HFFc6 (cell line): ENCODE data around the gene SCTR. TPM values are rescaled to one million over a fixed set of nuclear protein-coding genes. Genes with fewer than 3 reads are reported as not detected.

Experiments
- DNase-seq: peaks from one replicate; pipeline ENCODE4 v3.0.0-alpha.2; 2018
- H3K27ac Mint-ChIP-seq: 2 replicates; pipeline ENCODE4 v1.8.0; 2020; ENCODE audit warnings: mild to moderate bottlenecking, mixed read lengths
- H3K27me3 Mint-ChIP-seq: 2 replicates; pipeline ENCODE4 v1.8.0; 2021; ENCODE audit warnings: mild to moderate bottlenecking, moderate library complexity, mixed read lengths; ENCODE audit not compliant: insufficient read depth
- H3K36me3 Mint-ChIP-seq: 2 replicates; pipeline ENCODE4 v1.8.0; 2021; ENCODE audit warnings: low read depth, mixed read lengths
- H3K4me1 Mint-ChIP-seq: 2 replicates; pipeline ENCODE4 v1.8.0; 2020; ENCODE audit warnings: low read depth, mixed read lengths
- H3K4me3 Mint-ChIP-seq: 2 replicates; pipeline ENCODE4 v1.8.0; 2020; ENCODE audit warnings: mild to moderate bottlenecking, moderate library complexity, mixed read lengths
- H3K9me3 Mint-ChIP-seq: 2 replicates; pipeline ENCODE4 v1.8.0; 2020; ENCODE audit warnings: mild to moderate bottlenecking, mixed read lengths
- total RNA-seq, 6 experiments: library from RNA; stranded (reverse); fragmentation: NEBNext Ultra II Directional; extraction: Animal tissue kit (Norgen Biotek cat#: 25700); gene quantifications; 2 replicates in 1 of 6; 3 replicates in 5 of 6; pipeline ENCODE4 v1.2.3, GENCODE V29; 2021
- TF ChIP-seq, protein P1 (sequence below): fragments of 200-600 bp; sonication (generic); IDR thresholded peaks from 2 replicates; pipeline ENCODE4 v1.5.0; 2021; ENCODE audit warnings: antibody characterized with exemption, mild to moderate bottlenecking

SCTR gene
- total RNA-seq, 6 experiments from 2014 or later, result not detected

DNA sequence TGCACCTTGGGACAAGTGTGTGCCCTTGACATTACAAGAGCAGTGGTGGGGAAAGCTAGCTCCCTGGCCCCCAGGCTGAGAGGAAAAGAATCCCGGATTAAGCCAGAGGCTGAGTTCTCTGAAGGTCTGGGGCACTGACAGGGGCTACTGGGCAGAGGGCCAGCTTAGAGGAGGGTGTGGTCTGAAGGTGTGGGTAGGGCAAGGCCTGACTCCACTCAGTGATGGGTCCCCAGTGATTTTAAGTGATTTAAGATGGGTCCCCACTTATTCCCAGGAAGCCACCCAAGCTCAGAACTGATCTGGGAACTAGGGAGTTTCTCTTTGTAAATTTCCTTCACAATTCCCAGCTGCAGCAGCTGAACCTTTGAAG, 83.8 kb downstream of the SCTR start:
- H3K27ac Mint-ChIP-seq, result no peak overlapping the region

DNA sequence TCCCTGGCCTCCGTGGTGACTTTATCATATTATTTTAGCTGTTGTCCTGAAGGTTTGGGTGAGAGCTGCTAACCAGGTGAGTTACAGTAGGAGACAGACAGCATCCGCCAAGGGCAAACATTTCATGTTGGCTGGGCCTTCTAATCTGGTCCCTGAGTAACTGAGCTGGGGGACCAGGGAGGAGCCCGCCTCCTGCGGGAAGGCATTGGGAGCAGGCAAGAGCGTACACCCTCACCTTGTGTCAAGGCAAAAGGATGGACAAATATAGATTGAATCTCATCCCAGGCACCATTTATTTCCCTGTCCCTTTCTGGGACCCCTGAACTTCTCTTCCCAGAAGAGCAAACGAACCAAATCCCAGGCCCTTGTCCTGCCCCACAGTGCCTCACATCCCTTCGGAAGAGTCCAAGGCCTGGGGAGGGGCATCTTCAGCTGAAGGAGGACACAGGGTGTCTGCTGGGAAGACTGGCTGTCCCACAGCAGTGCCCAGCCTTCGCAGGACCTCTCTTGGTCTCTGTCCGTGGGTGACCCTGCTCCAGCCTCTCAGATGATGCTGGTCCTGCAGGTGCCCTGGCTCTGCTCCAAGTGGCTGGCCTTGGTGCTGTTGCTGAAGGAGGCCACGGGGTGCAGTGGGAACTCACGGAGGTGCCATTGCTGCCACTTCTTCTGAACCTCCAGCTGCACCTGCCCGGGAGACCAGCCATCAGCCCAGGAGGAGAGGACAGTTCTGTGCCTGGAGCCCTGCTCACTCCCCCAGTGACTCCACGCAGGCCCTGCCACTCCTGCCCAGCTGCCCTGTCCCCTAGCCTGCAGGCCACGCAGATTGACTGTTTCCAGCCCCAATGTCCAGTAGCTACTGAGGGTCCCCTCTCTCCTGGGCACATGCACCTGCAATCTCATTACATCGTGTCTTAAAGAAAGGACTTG, 84.4 kb downstream of the SCTR start:
- Mint-ChIP-seq H3K36me3 (no peaks in the 10 kb centered on the region), H3K4me3 (no peak overlapping the region), H3K4me1 (no peaks in the 10 kb centered on the region), H3K27me3 (peaks cover 35% of the 10 kb centered on the region), H3K9me3 (no peaks in the 10 kb centered on the region), H3K27ac (no peak overlapping the region)
- TF ChIP-seq, protein P1, sequence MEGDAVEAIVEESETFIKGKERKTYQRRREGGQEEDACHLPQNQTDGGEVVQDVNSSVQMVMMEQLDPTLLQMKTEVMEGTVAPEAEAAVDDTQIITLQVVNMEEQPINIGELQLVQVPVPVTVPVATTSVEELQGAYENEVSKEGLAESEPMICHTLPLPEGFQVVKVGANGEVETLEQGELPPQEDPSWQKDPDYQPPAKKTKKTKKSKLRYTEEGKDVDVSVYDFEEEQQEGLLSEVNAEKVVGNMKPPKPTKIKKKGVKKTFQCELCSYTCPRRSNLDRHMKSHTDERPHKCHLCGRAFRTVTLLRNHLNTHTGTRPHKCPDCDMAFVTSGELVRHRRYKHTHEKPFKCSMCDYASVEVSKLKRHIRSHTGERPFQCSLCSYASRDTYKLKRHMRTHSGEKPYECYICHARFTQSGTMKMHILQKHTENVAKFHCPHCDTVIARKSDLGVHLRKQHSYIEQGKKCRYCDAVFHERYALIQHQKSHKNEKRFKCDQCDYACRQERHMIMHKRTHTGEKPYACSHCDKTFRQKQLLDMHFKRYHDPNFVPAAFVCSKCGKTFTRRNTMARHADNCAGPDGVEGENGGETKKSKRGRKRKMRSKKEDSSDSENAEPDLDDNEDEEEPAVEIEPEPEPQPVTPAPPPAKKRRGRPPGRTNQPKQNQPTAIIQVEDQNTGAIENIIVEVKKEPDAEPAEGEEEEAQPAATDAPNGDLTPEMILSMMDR, result no peak
- no peak for DNase-seq

More for the DNA sequence above, 83.8 kb downstream of the SCTR start:
- Mint-ChIP-seq H3K9me3 (no peaks in the 10 kb centered on the region), H3K36me3 (no peaks in the 10 kb centered on the region), H3K4me1 (no peaks in the 10 kb centered on the region), H3K27me3 (peaks cover 31% of the 10 kb centered on the region), H3K4me3 (no peak overlapping the region)
- TF ChIP-seq, protein P1, result no peak
- DNase-seq, result no peak

DNA sequence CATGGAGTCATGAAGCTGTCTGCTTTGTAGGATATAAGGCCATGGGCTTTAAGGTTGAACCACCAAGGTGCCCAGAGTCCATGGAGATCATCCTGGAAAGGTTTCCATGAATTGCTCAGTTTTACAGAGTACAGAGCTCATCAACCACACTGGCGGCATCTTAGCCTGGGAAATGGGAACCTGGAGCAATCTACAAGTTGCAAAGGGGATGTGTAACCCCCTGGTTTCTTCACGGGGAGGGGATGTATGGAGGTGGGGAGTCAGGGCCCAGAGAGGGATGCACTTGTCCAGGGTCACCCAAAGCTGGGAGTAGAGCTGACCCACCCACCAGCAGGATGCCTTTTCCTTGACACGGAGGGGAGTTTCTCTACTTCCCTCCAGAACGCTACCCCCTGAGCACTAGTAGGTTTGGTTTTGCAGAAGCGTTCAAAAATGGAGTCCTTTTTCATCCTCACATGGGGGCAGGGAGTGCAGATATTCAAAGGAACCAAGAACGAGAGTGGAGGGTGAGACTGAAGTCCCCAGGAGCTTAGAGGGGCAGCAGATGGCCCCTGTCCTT, 85.5 kb downstream of the SCTR start:
- Mint-ChIP-seq H3K27ac (no peak overlapping the region), H3K4me3 (no peak overlapping the region), H3K36me3 (no peaks in the 10 kb centered on the region), H3K9me3 (no peaks in the 10 kb centered on the region), H3K4me1 (no peaks in the 10 kb centered on the region), H3K27me3 (peaks cover 36% of the 10 kb centered on the region)
- no peak for DNase-seq
- TF ChIP-seq, protein P1, result no peak

DNA sequence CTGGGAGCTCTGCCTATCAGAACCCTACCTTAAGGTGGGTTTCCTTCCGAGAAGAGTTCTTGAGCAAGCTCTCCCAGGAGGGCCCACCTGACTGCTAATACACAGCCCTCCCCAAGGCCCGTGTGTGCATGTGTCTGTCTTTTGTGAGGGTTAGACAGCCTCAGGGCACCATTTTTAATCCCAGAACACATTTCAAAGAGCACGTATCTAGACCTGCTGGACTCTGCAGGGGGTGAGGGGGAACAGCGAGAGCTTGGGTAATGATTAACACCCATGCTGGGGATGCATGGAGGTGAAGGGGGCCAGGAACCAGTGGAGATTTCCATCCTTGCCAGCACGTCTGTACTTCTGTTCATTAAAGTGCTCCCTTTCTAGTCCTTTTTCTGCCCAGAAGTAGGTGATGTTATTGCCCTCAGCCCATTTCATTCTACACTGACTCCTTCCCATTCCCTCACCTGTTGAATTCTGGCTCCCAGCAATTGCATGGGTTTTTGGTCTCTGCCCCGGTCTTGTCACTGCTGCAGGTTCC, 86.1 kb downstream of the SCTR start:
- Mint-ChIP-seq H3K36me3 (no peaks in the 10 kb centered on the region), H3K4me3 (no peak overlapping the region), H3K9me3 (no peaks in the 10 kb centered on the region), H3K4me1 (no peaks in the 10 kb centered on the region), H3K27ac (no peak overlapping the region), H3K27me3 (peaks cover 36% of the 10 kb centered on the region)
- TF ChIP-seq, protein P1, result no peak
- no peak for DNase-seq

DNA sequence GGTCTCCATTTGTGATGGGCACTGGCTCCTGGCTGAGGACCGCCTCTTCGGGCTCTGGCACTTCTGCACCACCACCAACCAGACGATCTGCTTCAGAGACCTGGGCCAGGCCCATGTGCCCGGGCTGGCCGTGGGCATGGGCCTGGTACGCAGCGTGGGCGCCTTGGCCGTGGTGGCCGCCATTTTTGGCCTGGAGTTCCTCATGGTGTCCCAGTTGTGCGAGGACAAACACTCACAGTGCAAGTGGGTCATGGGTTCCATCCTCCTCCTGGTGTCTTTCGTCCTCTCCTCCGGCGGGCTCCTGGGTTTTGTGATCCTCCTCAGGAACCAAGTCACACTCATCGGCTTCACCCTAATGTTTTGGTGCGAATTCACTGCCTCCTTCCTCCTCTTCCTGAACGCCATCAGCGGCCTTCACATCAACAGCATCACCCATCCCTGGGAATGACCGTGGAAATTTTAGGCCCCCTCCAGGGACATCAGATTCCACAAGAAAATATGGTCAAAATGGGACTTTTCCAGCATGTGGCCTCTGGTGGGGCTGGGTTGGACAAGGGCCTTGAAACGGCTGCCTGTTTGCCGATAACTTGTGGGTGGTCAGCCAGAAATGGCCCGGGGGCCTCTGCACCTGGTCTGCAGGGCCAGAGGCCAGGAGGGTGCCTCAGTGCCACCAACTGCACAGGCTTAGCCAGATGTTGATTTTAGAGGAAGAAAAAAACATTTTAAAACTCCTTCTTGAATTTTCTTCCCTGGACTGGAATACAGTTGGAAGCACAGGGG, 87.1 kb downstream of the SCTR start:
- Mint-ChIP-seq H3K36me3 (no peaks in the 10 kb centered on the region), H3K27me3 (peaks cover 38% of the 10 kb centered on the region), H3K4me3 (no peak overlapping the region), H3K4me1 (no peaks in the 10 kb centered on the region), H3K9me3 (no peaks in the 10 kb centered on the region), H3K27ac (no peak overlapping the region)
- DNase-seq, result no peak
- TF ChIP-seq, protein P1, result no peak
